ENCODE data around the gene ATP5MK.

GRCh38 chr10:103355906-103356599 lies 40.2 kb downstream of the ATP5MK start:
- TF ChIP-seq CTCF (IDR thresholded peaks at IDR 0.05 in 8 of 11, conservative IDR thresholded peaks at IDR 0.05 in 3 of 11) (no peak), POLR2A (IDR thresholded peaks at IDR 0.05) (no peak)
